Activated T-cell treated with anti-CD3 and anti-CD28 coated beads for 24 hours (primary cell): ENCODE data around the gene BCL11B.

ENCODE experiments used
- DNase-seq: peaks from one replicate; pipeline ENCODE4 v3.0.0-alpha.2; 2020; ENCODE audit warnings: low read depth

The BCL11B gene

DNA sequence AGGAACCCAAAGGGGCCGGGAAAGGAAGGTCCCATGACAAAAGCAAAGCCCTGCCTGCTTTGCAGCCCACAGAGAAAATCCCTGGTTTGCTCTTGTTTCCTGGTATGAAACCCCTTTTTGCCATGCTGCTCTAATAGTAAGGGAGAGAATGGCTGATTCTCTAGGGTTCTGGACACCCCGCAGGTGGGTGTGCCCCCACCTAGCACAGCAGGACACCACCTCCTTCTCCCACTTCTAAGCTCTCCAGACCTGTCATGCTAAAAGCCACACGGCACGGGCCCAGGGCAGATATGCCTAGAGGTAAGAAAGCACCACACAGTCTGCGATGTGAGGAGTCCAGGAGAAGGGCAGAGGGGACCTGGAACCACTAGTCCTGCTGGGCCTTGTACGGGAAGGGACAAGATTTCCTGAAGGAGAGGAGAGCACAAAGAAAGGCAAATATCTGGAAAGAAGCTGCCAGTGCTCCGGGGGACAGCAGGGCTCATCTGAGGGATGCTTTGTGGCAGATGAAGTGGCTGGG lies 113.3 kb downstream of the BCL11B start:
- DNase-seq, result no peak

DNA sequence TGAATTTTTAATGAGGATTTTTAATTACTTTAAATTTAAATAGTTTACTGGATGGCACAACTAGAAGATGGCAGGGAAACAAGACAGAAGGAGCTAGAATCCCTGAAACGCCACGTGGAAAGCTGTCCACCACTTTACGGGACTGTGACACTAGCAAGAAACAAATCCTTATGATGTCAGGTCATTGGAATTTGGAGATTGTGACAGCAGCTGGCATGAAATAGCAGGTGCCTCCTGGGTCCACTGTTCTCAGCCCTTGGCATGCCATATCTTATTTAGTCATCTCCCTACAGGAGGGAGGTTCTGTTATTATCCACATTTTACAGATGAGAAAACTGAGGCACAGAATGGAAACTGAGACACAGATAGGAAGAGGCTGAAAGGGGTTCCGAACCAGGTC lies 113.8 kb downstream of the BCL11B start:
- DNase-seq, result no peak

DNA sequence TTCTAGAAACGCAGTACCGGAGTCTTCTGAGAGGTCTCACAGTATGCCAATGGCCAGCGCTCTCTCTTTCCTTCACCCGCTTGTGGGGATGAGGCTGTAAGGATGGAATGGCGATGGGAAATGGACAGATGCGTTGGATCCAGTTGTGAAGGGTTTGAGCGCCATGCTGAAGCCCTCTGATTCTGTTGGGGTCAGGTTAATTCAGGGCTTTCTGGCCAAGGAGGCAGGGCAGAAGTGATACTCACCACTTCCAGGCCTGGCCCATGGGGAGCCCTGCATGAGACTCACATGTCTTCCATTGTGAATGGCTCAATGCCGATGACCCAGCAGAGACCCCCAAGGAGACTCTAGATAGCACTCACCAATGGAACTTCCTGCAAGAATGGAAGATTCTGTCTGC lies 114.3 kb downstream of the BCL11B start:
- no peak for DNase-seq

DNA sequence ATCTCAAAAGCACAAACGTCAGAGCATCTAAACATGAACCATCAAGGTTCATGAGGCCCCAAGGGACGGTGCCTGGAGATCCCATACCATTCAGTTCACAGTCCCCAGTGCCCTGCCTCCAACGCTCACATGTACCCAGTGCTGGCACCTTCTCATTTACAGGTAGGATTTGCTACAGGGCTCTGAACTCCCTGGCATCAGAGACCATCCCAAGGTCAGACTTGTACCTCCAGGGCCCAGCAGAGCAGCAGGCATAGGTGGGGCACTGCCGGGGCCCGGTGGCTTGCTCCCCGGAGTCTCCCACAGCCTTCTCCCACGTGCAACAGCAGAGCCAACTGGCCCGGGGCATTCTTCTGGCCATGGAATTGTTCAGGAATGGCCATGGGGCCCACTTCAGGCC lies 114.8 kb downstream of the BCL11B start:
- DNase-seq, result no peak

DNA sequence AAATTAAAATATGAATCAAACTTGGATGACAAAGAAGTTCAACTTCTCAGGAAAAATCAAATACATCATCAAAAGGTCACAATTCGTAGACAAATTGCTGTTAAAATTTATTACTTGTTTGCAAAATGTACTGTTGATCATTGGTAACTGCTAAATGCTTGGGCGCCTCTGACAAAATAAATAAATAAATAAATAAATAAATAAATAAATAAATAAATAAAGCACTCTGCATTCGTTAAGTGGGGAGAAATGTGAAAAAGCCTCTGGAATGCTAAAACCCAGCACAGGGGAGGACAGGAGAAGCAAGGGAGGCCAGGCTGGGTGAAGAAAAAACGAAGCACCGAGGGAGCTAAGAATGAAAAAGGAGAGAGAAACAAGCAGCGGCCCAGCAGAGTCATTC lies 115.2 kb downstream of the BCL11B start:
- DNase-seq, result no peak

DNA sequence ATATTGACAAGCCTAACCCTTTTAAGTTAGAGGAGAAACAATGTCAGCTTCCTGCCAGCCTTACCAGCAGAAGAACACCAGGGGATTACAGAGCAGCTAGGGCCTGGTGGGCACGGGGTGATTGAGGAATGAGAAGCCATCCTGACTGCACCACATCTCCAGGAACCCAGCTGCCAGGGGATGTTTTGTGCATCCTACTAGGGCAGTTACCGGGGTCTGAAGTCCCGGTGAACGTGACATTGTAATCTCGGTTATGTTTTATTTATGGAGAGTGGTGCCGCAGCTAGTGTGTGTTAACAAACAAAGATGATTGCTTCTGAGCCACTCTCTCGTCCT lies 115.9 kb downstream of the BCL11B start:
- DNase-seq, result no peak

DNA sequence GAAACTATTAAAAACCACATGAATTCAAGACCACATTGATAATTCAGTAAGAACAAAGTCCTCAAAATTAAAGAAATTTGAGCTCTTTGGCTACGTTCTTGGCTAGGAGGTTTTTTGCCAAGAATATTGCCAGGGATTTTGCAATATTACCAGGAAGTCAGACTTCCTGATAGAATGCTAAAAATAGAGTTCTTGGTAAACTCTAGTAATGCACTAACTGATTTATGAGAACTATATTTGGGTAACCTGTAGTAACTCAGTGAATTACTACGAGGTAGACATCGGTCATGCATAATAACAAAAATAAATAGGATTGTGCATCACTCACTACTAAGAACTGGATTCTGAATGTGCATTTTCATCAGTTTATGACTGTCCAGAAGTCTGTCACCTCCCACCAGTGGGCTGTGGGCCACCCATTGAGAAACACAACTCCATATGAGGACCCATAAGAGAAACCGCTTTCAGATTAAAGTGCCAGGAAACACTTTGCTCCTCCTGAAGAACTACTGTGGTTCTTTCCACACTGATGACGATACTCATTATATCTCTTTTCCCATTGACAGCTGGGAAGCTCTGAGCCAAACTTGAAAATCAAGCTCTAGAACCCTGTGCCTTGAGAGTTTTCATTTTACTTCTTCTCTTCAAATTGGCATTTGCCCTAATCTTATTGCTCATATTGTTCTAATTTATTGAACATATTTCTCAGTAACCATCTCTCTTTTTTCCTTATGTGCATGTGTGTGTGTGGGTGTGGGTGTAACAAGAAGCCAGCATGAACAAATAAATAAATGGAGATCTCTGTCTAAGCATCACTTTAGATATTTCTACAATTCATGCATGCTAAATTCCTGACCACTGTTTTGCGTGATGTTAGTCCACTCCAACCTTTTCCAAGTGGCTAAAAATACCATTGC lies 116.6 kb downstream of the BCL11B start:
- no peak for DNase-seq

DNA sequence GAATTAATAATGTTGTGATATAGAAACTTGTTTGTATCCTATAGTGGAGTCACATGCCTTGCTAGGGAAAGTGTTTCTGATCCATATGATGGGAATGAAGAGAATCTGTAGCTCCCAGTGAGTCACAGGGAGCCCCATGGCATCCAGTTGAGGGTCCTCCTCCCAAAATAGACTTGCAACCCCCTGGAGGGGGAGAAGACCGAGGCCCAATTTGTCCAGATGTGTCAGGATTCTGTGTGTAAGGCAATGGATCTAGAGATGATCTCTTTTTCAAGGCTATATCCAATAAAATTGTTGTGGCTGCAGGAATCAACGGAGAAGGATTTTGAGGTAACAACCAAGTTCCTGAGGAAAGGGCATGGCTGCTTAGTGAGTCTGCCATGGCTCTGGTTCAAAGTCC lies 121.8 kb downstream of the BCL11B start:
- DNase-seq, result no peak

DNA sequence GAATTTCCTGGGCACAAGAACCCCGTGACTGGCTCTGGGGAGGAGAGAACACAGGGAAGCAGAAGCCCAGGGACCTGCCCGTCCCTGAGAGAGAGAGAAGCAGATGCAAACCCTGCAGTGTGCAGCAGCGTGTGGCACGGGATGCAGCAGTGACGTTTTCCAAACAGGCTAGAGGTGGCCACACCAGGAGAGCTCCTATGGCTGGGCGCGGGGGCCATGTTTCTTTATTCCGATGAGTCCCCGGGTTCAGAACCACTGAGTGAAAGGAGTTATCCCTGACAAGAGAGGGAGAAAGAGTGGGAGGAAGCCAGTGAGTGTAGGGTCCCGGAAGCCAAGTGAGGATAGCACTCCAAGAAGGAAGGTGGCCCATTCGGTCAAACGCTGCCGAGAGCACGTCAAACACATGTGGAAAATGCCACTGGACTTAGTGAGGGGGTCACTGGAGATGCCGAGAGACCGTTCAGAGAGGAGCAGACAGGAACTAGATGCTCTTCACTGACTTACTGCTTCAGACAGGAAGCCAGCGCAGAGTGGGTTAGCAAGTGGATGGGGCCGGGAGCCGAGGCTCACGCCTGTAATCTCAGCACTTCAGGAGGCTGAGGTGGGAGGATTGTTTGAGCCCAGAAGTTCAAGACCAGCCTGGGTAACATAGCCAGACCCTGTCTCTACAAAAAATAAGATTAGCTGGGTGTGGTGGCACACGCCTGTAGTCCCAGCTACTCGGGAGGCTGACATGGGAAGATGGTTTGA lies 123.0 kb downstream of the BCL11B start:
- DNase-seq, result no peak

DNA sequence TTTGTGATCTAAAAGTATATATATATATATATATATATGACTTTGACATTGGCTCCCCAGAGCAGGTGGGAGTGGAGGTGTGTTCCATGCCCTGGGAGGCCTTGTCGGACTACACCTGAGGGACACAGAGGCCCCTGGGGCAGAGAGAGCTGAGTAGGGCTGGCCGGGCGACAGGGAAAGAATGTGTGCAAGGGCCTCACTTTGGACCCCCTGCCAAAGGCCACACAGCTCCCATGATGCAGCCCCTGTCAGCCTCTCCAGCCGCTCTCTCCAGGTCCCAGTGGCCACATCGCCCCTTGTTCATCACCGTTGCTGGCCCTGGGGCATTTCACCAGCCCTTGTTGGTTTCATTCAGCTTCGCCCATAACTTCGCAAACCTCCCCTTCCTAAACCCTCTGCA lies 123.9 kb downstream of the BCL11B start:
- no peak for DNase-seq

DNA sequence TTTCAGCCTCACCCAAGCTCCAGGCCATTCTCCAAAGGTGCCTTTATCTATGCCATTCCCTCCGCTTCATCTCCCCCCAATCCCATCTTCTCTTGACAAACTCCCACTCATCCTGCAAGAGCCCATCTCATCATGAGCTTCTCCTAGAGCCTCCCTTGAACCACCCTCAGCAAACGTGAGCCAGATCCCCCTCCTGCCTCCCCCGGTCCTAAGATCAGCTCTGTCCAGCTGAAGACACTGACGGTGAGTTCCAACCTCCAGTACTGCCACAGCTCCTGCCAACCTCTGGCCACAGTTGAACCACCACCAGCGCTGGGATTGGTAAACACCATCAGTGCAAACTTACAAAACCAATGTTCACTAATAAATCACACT lies 124.6 kb downstream of the BCL11B start:
- DNase-seq, result no peak

DNA sequence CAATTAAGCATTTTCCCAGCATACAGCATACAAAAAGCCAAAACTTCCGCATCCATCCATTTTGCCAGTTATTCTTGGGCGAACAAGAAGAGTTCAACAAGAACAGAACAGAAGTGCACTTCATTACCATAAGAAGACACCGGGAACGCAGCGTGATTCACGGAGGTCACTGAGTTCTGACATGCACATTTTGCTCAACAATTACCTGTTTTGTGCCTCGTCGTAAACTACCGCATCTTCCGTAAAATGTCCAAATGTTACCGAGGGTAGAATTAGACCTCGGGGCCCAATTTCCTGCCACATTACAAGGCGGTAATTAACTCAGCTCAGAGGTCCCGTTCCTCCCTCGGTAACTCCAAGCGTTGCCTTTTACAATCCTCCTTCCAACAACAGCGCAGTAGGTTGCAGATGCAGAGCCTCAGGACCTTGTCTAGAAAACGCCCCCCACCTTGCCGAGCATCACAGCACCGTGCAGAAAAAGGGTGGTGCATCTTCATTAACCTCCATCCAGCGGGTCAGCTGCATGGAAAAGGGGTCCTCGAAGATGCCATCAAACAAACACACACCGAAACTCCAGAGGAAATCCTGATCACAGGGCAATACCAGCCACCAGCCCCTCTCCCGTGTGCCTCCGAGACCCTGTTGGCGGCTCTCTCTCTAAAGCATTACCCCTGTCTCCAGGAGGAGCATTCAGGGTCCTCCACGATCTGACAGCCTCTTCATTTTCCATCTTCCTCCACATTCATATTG lies 125.2 kb downstream of the BCL11B start:
- no peak for DNase-seq

DNA sequence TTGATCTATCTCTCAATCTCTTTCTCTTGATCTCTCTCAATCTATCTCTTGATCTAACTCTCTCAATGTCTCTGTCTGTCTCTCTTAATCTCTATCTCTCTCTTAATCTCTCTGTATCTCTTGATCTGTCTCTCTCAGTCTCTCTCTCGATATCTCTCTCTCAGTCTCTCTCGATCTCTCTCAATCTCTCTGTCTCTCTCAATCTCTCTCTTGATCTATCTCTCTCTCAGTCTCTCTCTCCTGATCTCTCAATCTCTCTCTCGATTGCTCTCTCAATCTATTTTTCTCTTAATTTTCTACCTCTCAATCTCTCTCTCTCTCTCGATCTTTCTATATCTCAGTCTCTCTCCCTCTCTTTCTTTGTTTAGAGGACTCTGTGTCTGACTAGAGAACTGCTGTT lies 126.7 kb downstream of the BCL11B start:
- DNase-seq, result no peak

DNA sequence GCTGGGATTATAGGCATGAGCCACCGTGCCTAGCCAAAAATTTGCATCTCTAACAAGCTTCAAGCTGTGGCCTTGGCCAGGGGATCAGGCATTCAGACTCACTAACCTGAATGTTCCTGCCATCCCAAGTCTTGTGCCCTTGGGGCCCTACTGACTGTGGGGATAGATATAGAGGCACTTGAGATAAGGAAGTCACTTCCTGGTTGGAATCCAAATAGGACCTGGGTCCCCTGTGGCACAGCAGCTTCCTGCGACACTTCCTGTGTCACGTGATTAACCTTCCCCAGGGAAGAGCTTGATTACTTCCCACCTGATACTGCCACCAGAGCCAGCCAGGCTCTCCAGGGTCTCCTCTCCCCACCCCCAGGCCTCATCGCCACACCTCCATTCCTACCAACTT lies 128.2 kb downstream of the BCL11B start:
- DNase-seq, result no peak

DNA sequence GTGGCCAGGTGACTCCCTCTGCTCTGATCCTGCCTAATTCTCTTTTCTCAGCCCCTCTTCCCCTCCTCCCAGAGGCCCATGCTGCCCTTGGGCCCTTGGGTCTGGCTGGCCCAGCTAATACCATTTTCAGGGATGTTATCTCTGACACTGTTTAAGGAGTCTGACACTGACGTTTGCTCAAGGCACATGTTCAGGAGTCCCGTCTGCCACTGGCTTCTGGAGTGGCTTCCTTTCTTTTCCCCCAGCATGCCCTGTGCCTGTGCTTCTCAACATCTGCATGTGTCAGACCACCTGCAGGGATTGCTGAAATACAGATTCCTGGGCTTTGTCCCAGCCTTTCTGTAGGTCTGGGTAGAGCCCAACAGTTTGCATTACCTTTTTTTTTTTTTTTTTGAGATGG lies 128.9 kb downstream of the BCL11B start:
- no peak for DNase-seq

DNA sequence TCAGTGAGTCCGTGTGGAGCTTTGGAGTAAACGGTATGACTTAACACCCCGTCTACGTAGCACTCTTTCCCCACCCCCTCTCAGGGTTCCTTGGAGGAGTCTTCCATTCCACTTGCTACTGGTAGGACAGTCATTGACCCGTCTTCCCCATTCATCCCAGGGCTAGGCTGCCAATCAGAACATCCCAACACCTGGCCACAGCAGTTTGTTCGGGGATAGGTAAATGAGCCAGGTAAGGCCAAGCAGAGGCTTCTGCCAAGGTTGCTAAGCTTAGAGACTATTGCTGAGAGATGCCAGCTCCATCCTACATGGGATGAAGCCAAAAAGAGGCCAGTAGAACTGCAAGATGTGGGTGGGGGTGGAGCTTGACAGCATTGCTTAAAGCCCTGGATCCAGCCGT lies 130.8 kb downstream of the BCL11B start:
- no peak for DNase-seq

DNA sequence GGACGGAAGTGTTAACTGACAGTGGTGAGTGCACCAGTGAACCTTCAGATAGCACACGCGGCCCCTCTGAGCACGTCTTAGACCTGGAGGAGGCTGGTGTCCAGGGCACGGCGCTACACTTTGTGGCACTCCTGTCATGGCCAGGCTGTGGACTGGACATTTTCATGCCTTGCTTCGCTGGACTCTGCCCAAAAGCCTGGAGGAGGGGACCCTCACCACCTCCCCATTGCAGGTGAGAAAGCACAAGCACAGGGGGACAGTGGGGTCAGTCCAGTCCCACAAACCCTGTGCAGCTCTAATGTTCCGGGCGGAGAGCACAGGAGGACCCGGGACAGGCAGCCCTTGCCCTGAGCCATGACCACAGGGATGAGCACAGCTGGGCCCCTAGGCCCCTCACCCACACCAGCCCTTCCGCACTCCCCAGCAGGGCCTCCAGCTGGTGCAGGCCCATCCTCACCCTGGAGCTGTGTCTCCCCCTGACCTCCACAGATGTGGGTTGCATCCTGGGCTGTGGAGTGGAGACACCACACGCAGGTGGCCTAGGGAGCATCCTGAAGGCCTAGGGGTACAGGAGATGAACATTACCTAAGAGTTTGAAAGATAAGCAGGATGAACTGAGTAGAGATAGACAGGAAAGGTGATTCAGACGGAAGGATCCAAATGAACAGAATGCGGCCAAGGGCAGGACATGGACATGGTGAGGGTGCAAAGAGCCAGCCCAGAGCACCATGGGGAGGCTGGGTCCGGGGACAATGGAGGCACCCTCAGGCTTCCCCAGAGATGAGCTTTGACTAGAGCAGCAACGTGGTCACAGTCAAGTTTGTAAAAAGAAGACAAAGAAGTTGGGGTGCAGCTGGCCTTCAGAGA lies 132.8 kb downstream of the BCL11B start:
- DNase-seq, result no peak

DNA sequence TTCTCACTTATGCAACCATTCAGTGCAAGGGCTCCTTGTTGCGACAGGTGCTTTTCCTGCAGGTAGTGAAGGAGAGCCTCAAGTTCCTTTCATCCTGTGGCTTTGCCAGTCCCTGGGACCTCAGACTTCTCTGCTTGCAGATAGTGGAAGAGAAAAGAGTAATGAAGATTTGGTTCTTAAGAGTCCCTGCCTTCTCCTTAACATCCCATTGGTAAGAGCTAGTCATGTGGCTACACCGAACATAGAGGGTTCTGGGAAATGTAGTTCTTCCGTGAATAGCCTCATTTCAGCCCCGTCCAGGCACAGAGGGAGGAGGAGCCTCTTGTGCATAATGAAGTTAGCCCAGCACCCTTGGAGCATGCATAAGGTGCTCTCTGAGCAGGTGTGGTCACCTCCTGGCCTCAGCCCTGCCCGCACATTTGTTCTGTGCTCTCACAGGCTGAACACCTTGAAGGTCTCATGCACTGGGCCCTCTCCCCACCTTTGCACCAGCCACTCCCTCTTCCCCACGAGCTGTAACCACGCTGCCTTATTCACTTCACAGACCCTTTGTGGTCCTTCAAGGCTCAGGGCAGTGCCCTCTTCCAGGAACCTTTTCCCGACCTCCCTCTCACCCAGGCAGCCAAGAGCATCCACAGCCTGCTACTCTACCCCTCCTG lies 134.0 kb downstream of the BCL11B start:
- DNase-seq, result no peak

DNA sequence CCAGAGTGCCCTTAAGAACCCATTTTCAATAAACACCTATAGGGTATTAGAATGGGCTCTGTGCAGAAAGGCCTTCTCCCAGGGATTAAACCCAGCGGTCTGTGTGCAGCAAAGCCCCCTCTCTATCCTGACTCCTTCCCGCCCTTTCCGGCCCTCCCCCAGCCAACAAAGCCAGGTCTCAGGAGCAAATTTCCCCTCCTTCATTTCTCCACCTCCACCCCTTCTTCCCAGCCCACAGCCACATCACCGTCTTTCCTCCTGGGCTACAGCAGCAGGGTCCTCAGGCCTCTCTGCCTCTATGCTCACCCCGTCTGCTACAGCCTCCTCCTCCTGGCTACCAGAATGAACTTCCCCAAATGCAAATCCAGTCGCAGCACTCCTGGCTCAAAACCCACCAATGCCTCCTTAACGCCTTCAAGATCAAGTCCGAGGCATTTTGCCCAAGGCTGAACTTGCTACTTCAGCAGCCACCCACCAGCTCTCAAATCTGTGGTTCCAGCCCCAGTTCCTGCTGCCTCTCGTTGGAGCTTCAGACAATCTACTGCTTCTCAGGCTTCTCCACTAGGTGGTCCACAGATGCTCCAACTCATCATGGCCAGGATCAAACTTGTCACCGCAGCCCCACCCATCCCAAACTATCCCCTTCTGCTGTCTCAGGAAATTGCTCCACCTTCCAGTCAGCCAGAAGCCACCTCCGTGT lies 134.8 kb downstream of the BCL11B start:
- DNase-seq, result no peak

DNA sequence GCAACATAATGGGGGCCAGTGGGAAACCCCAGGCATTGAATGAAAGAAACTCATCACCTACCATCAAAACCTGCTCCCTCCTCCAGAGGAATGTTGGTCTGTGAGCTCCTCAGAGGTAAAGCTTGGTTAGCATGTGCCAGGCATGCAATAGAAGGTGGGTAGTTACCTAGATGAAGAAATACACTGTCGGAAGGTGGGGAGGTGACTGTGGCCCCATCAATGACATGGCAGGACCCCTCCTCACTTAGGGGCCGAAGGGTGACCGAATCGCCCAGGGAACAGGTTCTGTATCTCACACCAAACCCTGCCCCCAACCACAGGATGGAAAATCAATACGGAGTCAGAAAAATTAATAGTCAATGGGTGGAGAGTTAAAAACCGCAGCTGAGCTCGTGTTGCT lies 135.6 kb downstream of the BCL11B start:
- no peak for DNase-seq

DNA sequence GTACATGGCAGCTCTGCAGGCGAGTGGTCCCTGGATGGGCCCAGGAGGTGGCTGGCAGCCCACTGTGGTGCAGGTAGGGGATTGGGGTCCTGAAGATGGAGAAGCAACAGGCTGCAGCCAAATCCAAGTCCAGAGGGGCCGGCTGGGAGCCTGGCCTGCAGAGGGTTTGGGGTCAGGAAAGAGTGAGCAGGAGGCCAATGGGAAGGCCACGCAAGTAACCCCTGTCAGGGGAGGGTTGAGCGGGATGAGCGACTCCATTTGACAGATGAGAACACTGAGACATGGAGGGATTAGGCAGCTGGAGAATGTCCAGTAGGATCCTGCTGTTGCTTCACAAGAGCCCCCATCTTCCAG lies 136.0 kb downstream of the BCL11B start:
- DNase-seq, result no peak
